H1 (cell line): ENCODE data around the gene SLC19A3. TPM values are rescaled to one million over a fixed set of nuclear protein-coding genes. Genes with fewer than 3 reads are reported as not detected.

ENCODE experiments used
- BACH1 ChIP-seq: IDR thresholded peaks from 2 replicates; pipeline ENCODE4 v1.6.1; 2012; ENCODE audit warnings: low read length, improper control_type of control experiment
- CBX8 ChIP-seq: fragments of 300-800, 300-1000 bp; sonication (generic); IDR thresholded peaks from 2 replicates; pipeline ENCODE4 v1.7.1; 2016; ENCODE audit warnings: low read depth, low read length, borderline replicate concordance
- CEBPB ChIP-seq: IDR thresholded peaks from 2 replicates; pipeline ENCODE4 v1.6.1; 2012; ENCODE audit warnings: low read depth, low read length
- CHD1 ChIP-seq: IDR thresholded peaks from 2 replicates; pipeline ENCODE4 v1.6.1; 2012; ENCODE audit warnings: low read depth, low read length, improper control_type of control experiment
- NANOG ChIP-seq: IDR thresholded peaks from 2 replicates; pipeline ENCODE4 v1.6.1; 2011; ENCODE audit warnings: low read length, low read depth, mild to moderate bottlenecking, inconsistent platforms; ENCODE audit not compliant: insufficient read depth, poor library complexity, severe bottlenecking
- PHF8 ChIP-seq: fragments of 200-600 bp; sonication (generic); conservative IDR thresholded peaks from 2 replicates; pipeline ENCODE4 v1.7.1; 2012; ENCODE audit warnings: low read depth, mild to moderate bottlenecking, inconsistent platforms, low read length, moderate library complexity
- POLR2A ChIP-seq, 2 experiments: IDR thresholded peaks; 1 replicate in 1 of 2; 2 replicates in 1 of 2; pipeline ENCODE4 v1.6.1; 2011; ENCODE audit warnings: low read depth in 2 of 2, low read length in 2 of 2, mild to moderate bottlenecking in 2 of 2; ENCODE audit errors: control extremely low read depth in 1 of 2
- SRF ChIP-seq: IDR thresholded peaks from 2 replicates; pipeline ENCODE4 v1.6.1; 2011; ENCODE audit warnings: mild to moderate bottlenecking, low read depth, low read length, moderate library complexity
- polyA plus RNA-seq, 7 experiments: library from polyadenylated mRNA; depleted of rRNA in 3 of 7; stranded (reverse) in 5 of 7; unstranded in 2 of 7; fragments of >200 nt in 5 of 7; fragments of 200-250 nt in 2 of 7; gene quantifications; 1 replicate in 5 of 7; 2 replicates in 1 of 7; 4 replicates in 1 of 7; pipeline versions ENCODE4 v1.2.1 to v1.2.3, GENCODE V29; 2011 to 2013; ENCODE audit warnings: missing spikeins in 2 of 7, mixed read lengths in 2 of 7
- total RNA-seq: library from RNA; stranded (reverse); fragmentation: NEBNext Ultra II Directional; extraction: Animal tissue kit (Norgen Biotek cat#: 25700); gene quantifications from 2 replicates; pipeline ENCODE4 v1.2.1, GENCODE V29; 2021

Gene SLC19A3
- total and polyA plus RNA-seq, 2 of the 8 experiments (the other 6 are each of a cell fraction or from before 2014, with no cell fraction given), result 7.0 to 9.8 TPM

- no peak for TF ChIP-seq NANOG
- TF ChIP-seq CEBPB, result no peak
- no peak for TF ChIP-seq POLR2A (IDR thresholded peaks at IDR 0.05; ENCODE audit: control extremely low read depth in 1 of 2, low read depth in 2 of 2, low read length in 2 of 2)
- no peak for TF ChIP-seq BACH1
- TF ChIP-seq CHD1, result no peak
- no peak for TF ChIP-seq SRF
- TF ChIP-seq PHF8, result no peak
- no peak for TF ChIP-seq CBX8
These were observed 11.0 kb downstream of the SLC19A3 start (continued) for GRCh38 chr2:227706859-227707258.
